DMS53 treated with DMSO at 0.1 percent for 48 hours (cell line): ENCODE data around the gene NADK.

Experiments
- DNase-seq: peaks from one replicate; lab custom pipeline; 2025; ENCODE audit not compliant: unreplicated experiment; lab: John Stamatoyannopoulos, UW

NADK gene

GRCh38 chr1:1786836-1787605, 8.8 kb upstream of the NADK start:
- DNase-seq, result no peak

GRCh38 chr1:1785666-1786065, 7.4 kb upstream of the NADK start:
- DNase-seq, result no peak

- DNase-seq, result no peak
These were observed 6.7 kb upstream of the NADK start for GRCh38 chr1:1784933-1785332.

DNA sequence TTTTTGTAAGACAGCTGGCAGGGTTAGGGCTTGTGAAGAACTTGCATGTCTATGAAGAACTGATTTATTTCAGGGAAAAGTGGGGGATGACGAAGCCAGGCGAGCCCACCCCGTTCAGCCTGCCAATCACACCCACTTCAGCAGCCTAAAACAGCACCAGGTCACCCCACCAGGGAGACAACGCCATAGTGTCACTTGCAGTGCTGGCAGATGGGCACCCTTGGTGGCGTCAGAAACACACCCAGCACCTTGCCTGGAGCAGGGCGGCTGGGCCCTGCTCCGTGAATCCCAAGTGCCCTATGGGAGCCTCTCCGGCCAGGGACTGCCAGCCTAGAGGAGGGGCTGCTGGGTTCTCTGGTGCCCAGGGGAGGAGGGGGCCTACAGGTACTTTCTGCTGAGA, 5.0 kb upstream of the NADK start:
- DNase-seq, result no peak

- DNase-seq, result peak; percentile 84
These were observed 4.3 kb upstream of the NADK start for GRCh38 chr1:1782399-1783221.

- no peak for DNase-seq
These were observed 3.2 kb upstream of the NADK start for GRCh38 chr1:1781526-1781903.

DNA sequence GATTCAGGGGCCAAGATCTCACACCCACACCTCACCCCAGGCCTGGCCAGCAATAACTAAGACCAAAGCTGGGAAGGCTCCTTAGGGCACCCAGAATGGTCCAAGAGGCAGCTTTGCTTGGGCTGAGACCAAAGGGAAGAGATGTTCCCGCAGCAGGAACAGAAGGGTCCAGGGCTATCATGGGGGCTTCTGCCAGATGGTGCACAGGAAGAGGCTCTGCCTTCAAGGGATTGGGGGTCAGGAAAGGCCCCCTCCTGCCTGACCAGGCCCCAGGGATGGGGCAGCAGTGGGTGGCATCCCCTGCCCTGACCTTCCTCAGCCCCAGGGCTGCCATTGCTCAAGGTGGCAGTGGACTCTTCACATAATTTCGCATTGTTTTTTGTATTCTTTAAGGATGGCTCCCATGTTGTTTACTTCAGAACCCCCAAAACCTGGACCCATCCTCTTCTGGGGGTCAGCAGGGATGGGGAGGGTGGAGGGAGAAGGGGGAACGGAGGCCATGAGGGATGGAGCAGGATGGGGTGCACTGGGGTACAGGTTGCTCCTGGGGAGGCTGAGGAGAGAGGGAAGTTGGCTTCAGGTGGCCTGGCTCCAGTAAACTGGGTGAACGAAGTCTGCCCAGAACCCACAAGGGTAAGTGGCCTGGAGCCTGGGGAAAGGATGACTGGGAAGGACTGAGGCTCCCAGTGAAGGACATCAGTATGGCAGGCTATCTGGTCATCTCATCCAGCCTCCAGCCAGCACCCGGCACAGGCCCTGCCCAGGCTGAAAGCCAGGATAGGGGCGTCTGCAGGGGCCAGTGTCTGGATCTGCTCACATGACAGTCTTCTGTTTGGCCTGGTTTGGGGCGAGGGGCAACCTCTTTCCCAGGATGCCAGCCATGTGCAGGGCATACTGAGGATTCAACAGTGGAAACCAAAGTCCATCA, 2.6 kb upstream of the NADK start:
- DNase-seq, result no peak

DNA sequence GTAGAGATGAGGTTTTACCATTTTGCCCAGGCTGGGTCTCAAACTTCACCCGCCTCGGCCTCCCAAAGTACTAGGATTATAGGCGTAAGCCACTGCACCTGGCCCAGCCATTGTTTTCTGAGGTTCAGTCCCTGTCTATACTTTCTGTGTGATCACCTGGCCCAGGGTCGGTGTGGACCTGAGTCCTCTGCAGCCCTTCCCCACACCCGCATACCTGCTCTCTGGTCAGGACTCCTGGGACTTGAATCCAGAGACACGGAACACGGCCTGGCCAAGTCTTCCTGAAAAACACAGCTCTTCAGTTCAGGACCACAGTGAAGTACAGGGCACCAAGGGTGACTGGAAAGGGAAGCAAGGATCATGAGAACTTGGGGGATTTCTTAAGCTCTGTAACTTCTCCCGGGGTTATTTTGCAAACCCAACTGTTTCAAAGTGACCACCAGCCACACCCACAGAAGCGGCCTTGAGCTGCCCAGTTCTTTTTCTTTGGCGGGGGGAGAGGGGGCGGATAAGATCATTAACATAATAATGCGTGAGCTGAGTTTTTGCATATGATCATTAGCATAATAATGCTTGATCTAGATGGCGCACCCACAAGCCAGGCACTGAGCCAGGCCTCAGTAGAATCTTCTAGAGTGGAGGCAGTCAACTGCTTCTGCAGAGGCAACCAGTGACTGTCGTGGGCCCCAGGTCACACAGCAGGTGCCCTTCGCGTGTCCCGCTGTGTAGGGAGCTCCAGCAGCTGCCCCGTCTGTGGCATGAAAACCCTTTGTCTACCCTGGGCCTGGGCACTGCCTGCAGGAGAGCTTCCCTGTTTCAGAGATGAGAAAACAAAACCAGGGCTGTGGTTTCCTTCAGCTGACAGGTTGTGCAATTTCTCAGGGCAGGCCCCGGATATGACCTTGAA, 1.7 kb upstream of the NADK start:
- DNase-seq, result no peak

DNA sequence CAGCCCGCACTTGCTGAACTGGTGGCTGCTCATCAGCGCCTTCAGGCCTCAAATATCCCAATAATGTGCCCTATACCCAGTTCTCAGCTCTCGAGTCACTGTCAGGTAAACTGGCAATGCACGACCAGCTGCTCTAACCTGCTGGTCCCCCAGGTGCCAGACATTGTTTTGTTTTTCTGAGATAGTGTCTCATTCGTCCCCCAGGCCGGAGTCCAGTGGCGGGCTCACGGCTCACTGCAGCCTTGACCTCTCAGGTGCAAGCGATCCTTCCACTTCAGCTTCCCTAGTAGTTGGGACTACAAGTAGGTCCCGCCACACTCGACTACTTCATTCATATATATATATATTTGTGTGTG, 1.0 kb upstream of the NADK start:
- no peak for DNase-seq

DNA sequence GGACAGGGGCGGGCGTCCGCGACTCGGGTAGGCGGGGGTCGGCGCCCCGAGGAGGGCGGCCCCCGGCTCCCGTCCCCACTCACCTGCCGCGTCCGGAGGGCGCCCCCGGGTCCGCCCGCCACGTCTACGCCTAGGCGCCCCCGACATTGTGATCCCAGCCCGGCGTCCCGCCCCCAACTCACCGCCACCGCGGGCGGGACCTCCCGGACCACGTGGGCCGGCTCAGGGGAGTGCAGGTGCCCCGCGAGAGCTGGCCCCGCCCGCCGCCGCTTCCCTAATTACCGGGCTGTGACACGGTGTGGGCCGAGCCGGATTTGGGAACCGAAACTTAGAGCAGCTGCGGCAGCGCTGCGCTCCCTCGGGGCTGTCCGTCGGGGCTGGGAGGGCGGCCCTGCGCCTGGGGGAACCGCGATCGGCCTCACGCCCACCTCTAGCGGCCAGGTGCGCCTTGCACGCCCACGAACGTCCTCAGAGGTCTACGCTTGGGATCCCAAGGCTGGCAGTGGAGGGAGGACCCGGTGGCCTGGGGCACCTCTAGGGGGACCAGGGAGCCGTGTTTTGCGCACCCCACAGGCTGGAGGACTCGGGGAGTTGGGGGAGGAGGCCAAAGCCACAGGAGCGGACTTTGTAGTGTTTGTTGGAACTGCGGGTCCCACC, 521 bp upstream of the NADK start:
- peak; percentile 65 for DNase-seq

DNA sequence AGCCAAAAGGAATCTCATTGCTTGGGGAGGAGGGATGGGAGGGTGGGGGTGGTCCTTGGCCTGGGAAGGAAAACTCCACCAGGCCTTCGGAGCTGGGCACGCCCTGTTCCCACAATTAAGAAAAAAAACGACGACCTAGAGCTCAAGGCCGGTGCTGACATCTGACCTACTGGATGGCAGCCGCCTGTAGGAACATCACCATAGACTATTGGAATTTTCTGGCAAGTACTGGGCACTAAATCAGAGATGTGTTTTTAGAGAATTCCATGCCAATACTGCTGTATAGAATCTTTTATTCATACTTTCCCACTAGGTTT, 729 bp downstream of the NADK start:
- DNase-seq, result no peak

DNA sequence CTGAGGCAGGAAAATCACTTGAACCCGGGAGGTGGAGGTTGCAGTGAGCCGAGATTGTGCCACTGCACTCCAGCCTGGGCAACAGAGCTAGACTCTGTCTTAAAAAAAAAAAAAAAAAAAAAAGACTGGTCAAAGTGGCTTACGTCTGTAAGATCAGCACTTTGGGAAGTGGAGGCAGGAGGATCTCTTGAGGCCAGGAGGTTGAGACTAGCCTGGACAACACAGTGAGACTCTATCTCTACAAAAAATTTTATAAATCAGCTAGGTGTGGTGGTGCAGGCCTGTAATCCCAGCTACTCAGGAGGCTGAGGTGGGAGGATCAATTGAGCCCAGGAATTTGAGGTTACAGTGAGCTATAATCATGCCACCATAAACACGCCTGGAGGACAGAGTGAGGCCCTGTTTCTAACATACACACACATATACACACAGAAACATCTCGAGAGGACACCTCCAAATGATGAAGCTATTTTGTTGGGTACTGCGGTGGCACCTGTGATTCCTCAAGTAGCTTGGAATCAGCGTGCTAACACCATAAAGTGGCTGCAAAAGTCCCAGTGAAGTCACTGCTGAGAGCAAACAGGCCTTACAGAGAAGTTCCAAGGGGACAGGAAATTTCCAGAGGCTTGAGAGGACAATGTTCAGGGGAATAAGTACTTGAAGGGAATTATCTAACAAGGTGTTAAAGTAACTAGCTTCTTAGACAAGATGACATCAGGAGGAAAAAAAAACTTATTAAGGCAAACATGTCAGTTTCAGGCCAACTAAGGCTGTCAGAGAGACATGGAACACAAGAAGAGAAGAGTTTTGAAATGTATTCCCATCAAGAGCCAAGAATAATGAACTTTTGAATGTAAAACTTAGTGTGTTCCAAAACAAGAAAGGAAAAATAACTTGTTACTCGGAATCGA, 1.3 kb downstream of the NADK start:
- no peak for DNase-seq

GRCh38 chr1:1775327-1776226, 2.7 kb downstream of the NADK start:
- no peak for DNase-seq

GRCh38 chr1:1773874-1774273, 4.4 kb downstream of the NADK start:
- no peak for DNase-seq

- DNase-seq, result no peak
These were observed 7.2 kb downstream of the NADK start for GRCh38 chr1:1771096-1771495.

DNA sequence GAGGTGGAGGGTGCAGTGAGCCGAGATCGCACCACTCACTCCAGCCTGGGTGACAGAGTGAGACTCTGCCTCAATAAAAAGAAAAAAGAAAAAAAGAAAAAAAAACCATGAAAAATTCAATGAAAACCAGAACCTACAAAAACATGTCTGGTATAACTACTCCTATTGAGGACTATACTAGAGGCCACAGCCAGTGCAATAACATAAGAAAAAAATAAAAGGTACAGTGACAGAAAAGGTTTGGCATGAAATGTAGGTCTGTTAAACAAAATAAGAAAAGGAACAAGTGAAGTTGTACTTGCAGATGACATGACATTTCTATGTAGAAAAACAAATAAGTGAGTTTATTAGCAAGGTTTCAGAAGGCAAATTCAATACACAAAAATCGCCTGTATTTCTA, 8.2 kb downstream of the NADK start:
- DNase-seq, result no peak

DNA sequence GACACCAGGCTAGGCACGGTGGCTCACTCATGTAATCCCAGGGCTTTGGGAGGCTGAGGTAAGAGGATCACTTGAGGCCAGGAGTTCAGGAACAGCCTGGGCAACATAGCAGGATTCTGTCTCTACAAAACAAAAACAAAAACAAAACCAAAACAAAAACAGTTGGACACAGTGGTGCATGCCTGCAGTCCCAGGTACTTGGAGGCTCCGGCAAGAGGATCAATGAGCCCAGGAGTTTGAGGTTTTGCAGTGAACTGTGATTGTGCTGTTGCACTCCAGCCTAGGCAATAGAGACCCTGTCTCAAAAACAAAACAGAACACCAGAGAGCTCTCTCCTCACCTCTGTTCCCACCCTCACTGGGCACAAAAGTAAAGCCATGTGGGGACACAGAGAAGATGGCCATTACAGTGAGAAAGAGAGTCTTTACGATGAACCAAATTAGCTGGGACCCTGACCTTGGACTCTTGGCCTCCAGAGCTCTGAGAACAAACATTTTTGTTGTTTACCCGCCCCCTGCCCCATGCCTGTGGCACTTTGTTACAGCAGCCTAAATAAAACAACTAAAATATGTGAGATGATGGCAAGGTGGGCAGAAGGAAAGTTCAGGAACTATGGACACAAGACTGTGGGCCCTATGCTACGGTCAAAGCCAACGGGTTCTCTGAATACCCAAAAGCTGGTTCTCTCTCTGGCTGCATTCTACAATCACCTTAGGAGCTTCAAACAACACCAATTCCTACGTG, 9.8 kb downstream of the NADK start:
- no peak for DNase-seq
